GM23248 (cell line): ENCODE results near the gene ARL13B.

ENCODE experiments used
- EZH2 ChIP-seq: fragments of 200-600 bp; sonication (generic); IDR thresholded peaks from 2 replicates; pipeline ENCODE4 v1.6.1; 2018; ENCODE audit warnings: antibody characterized with exemption, mild to moderate bottlenecking; ENCODE audit not compliant: insufficient read depth, poor library complexity, severe bottlenecking
- EZH2phosphoT487 ChIP-seq: fragments of 200-600 bp; sonication (generic); IDR thresholded peaks from 2 replicates; pipeline ENCODE4 v1.6.1; 2018; ENCODE audit warnings: antibody characterized with exemption, moderate library complexity, mild to moderate bottlenecking, low read depth; ENCODE audit not compliant: insufficient read depth

GRCh38 chr3:93969443-93969842, 10.5 kb upstream of the ARL13B start:
- TF ChIP-seq EZH2 (no peak), EZH2phosphoT487 (no peak)
